GM23338 (cell line): ENCODE measurements around the gene PELO. TPM values are rescaled to one million over a fixed set of nuclear protein-coding genes. Genes with fewer than 3 reads are reported as not detected.

Experiments used
- ATAC-seq: fragments of 200-7000 bp; cut with Tn5 transposase; 3 replicates; pipeline ENCODE4 v1.9.1; 2020
- DNase-seq: peaks from one replicate; pipeline ENCODE4 v3.0.0-alpha.2; 2015; ENCODE audit warnings: low spot score
- H2AFZ ChIP-seq: fragments of 200-600 bp; sonication (generic); 2 replicates; pipeline ENCODE4 v1.8.0; 2016; ENCODE audit warnings: antibody characterized with exemption, mild to moderate bottlenecking, moderate library complexity
- H3F3A ChIP-seq: fragments of 200-600 bp; sonication (generic); replicated peaks from 2 replicates; pipeline ENCODE4 v1.8.0; 2017; ENCODE audit warnings: antibody characterized with exemption, mixed run types, low read depth
- H3K27ac ChIP-seq: fragments of 200-600 bp; sonication (generic); 2 replicates; pipeline ENCODE4 v1.6.1; 2016; ENCODE audit warnings: low read depth
- H3K27me3 ChIP-seq: fragments of 200-600 bp; sonication (generic); 2 replicates; pipeline ENCODE4 v1.8.0; 2016; ENCODE audit warnings: mild to moderate bottlenecking, mixed run types, moderate library complexity; ENCODE audit not compliant: insufficient read depth
- H3K36me3 ChIP-seq: fragments of 200-600 bp; sonication (generic); 2 replicates; pipeline ENCODE4 v1.8.0; 2016; ENCODE audit warnings: mild to moderate bottlenecking; ENCODE audit not compliant: insufficient read depth
- H3K4me1 ChIP-seq: fragments of 200-600 bp; sonication (generic); 2 replicates; pipeline ENCODE4 v1.8.0; 2016; ENCODE audit warnings: mild to moderate bottlenecking, moderate library complexity; ENCODE audit not compliant: insufficient read depth
- H3K4me2 ChIP-seq: fragments of 200-600 bp; sonication (generic); 2 replicates; pipeline ENCODE4 v1.7.1; 2017; ENCODE audit warnings: mixed run types
- H3K4me3 ChIP-seq: fragments of 200-600 bp; sonication (generic); 2 replicates; pipeline ENCODE4 v1.6.1; 2016; ENCODE audit warnings: mixed run types
- H3K79me2 ChIP-seq: fragments of 200-600 bp; sonication (generic); replicated peaks from 2 replicates; pipeline ENCODE4 v1.8.0; 2017; ENCODE audit warnings: mild to moderate bottlenecking; ENCODE audit not compliant: insufficient read depth
- H3K9me2 ChIP-seq: fragments of 200-600 bp; sonication (generic); 2 replicates; pipeline ENCODE4 v1.8.0; 2017; ENCODE audit not compliant: insufficient read depth
- H4K20me1 ChIP-seq: fragments of 200-600 bp; sonication (generic); replicated peaks from 2 replicates; pipeline ENCODE4 v1.8.0; 2017; ENCODE audit warnings: mild to moderate bottlenecking; ENCODE audit not compliant: insufficient read depth
- H3K27ac Mint-ChIP-seq: 2 replicates; pipeline ENCODE4 v1.8.0; 2020; ENCODE audit warnings: inconsistent platforms, mild to moderate bottlenecking, moderate library complexity, mixed read lengths
- H3K27me3 Mint-ChIP-seq: 3 replicates; pipeline ENCODE4 v1.8.0; 2022; ENCODE audit warnings: low read depth, mild to moderate bottlenecking, moderate library complexity, mixed read lengths, inconsistent platforms; ENCODE audit not compliant: insufficient read depth, poor library complexity
- H3K36me3 Mint-ChIP-seq: 3 replicates; pipeline ENCODE4 v1.8.0; 2021; ENCODE audit warnings: low read depth, mild to moderate bottlenecking, inconsistent platforms, moderate library complexity, mixed read lengths
- H3K4me1 Mint-ChIP-seq: 3 replicates; pipeline ENCODE4 v1.8.0; 2020; ENCODE audit warnings: mild to moderate bottlenecking, inconsistent platforms, mixed read lengths
- H3K4me3 Mint-ChIP-seq: 3 replicates; pipeline ENCODE4 v1.8.0; 2021; ENCODE audit warnings: moderate library complexity, mild to moderate bottlenecking, inconsistent platforms, mixed read lengths
- H3K9me3 Mint-ChIP-seq: 3 replicates; pipeline ENCODE4 v1.8.0; 2020; ENCODE audit warnings: moderate library complexity, mild to moderate bottlenecking, inconsistent platforms, mixed read lengths
- CTCF ChIP-seq, 2 experiments: fragments of 200-600 bp in 1 of 2; sonication (generic) in 1 of 2; conservative IDR thresholded peaks; 2 replicates each; pipeline versions ENCODE4 v1.5.1 to v1.6.1; 2016 to 2017; ENCODE audit warnings: antibody characterized with exemption in 2 of 2, low read depth in 2 of 2, mild to moderate bottlenecking in 2 of 2, moderate library complexity in 1 of 2
- ETS1 ChIP-seq: IDR thresholded peaks from 2 replicates; pipeline ENCODE4 v1.6.1; 2016; ENCODE audit warnings: antibody characterized with exemption
- EZH2 ChIP-seq: fragments of 200-600 bp; sonication (generic); IDR thresholded peaks from one replicate; pipeline ENCODE4 v1.8.0; 2017; ENCODE audit warnings: antibody characterized with exemption, mild to moderate bottlenecking, low read depth; ENCODE audit not compliant: unreplicated experiment
- EZH2phosphoT487 ChIP-seq: fragments of 200-600 bp; sonication (generic); IDR thresholded peaks from one replicate; pipeline ENCODE4 v1.8.1; 2018; ENCODE audit warnings: antibody characterized with exemption; ENCODE audit not compliant: unreplicated experiment
- JUNB ChIP-seq: IDR thresholded peaks from one replicate; pipeline ENCODE4 v1.6.1; 2016; ENCODE audit warnings: antibody characterized with exemption; ENCODE audit not compliant: unreplicated experiment
- NANOG ChIP-seq: IDR thresholded peaks from 2 replicates; pipeline ENCODE4 v1.6.1; 2016; ENCODE audit warnings: antibody characterized with exemption, borderline replicate concordance
- POLR2AphosphoS5 ChIP-seq: IDR thresholded peaks from 2 replicates; pipeline ENCODE4 v1.6.1; 2016; ENCODE audit warnings: antibody characterized with exemption, low read depth
- REST ChIP-seq: IDR thresholded peaks from one replicate; pipeline ENCODE4 v1.6.1; 2018; ENCODE audit warnings: antibody characterized with exemption; ENCODE audit not compliant: unreplicated experiment
- STAT1 ChIP-seq: IDR thresholded peaks from one replicate; pipeline ENCODE4 v1.6.1; 2016; ENCODE audit warnings: antibody characterized with exemption; ENCODE audit not compliant: unreplicated experiment
- polyA plus RNA-seq: library from polyadenylated mRNA; unstranded; fragments of >200 nt; fragmentation: Nextera tagmentation; extraction: Ambion mirVana; gene quantifications from 2 replicates; pipeline ENCODE4 v1.2.1, GENCODE V29; 2016
- total RNA-seq: library from RNA; depleted of rRNA; stranded (reverse); fragments of >200 nt; shearing (Covaris generic); gene quantifications from 2 replicates; pipeline ENCODE4 v1.2.3, GENCODE V29; 2014

The PELO gene
- total and polyA plus RNA-seq, 2 experiments from 2014 or later: 13.6 to 15.6 TPM

- Mint-ChIP-seq H3K27me3 (no peaks in the 10 kb centered on the region), H3K4me1 (peaks cover 13% of the 10 kb centered on the region), H3K27ac (no peak overlapping the region), H3K4me3 (no peak overlapping the region), H3K9me3 (no peaks in the 10 kb centered on the region; the same call in 2 of the 3 replicates), H3K36me3 (no peaks in the 10 kb centered on the region)
- TF ChIP-seq STAT1: no peak
- TF ChIP-seq JUNB: no peak
- no peak for TF ChIP-seq EZH2
- no peak for TF ChIP-seq POLR2AphosphoS5
- no peak for TF ChIP-seq CTCF (conservative IDR thresholded peaks at IDR 0.05; ENCODE audit: low read depth in 2 of 2)
- no peak for TF ChIP-seq REST
- no peak for TF ChIP-seq EZH2phosphoT487
- Histone ChIP-seq H3F3A (no peaks in the 10 kb centered on the region), H3K27me3 (no peaks in the 10 kb centered on the region), H3K9me2 (no peaks in the 10 kb centered on the region; the same call in 1 of the 2 replicates), H3K4me2 (no peak overlapping the region), H3K79me2 (no peaks in the 10 kb centered on the region), H3K36me3 (no peaks in the 10 kb centered on the region), H3K4me1 (peaks cover 6% of the 10 kb centered on the region; the same call in 1 of the 2 replicates), H3K4me3 (no peak overlapping the region), H4K20me1 (no peaks in the 10 kb centered on the region), H2AFZ (no peak overlapping the region), H3K27ac (no peak overlapping the region)
- no peak for ATAC-seq
- DNase-seq: no peak
Observed at GRCh38 chr5:52779213-52779612, 8.5 kb upstream of the PELO start.

GRCh38 chr5:52783226-52783959 lies 4.3 kb upstream of the PELO start:
- Histone ChIP-seq H3K79me2 (no peaks in the 10 kb centered on the region), H2AFZ (no peak overlapping the region), H3K9me2 (no peaks in the 10 kb centered on the region; the same call in 1 of the 2 replicates), H3K4me2 (no peak overlapping the region), H3K4me3 (no peak overlapping the region), H3K27ac (no peak overlapping the region), H3K4me1 (no peaks in the 10 kb centered on the region), H3K27me3 (no peaks in the 10 kb centered on the region), H3F3A (0 out of 2 replicates have a peak, but pooled peaks cover under 1% of the 10 kb centered on the region), H3K36me3 (no peaks in the 10 kb centered on the region), H4K20me1 (no peaks in the 10 kb centered on the region)
- H3K4me3 Mint-ChIP-seq: no peak overlapping the region
- no peaks in the 10 kb centered on the region for H3K36me3 Mint-ChIP-seq
- peaks cover 5% of the 10 kb centered on the region; the same call in 2 of the 3 replicates for H3K4me1 Mint-ChIP-seq
- H3K9me3 Mint-ChIP-seq: no peaks in the 10 kb centered on the region
- TF ChIP-seq EZH2 (no peak), ETS1 (no peak), STAT1 (no peak), CTCF (conservative IDR thresholded peaks at IDR 0.05; ENCODE audit: low read depth in 2 of 2) (no peak), NANOG (no peak)
- no peak for DNase-seq
- H3K27me3 Mint-ChIP-seq: peaks cover 6% of the 10 kb centered on the region
- no peak overlapping the region for H3K27ac Mint-ChIP-seq
- ATAC-seq: no peak
